NCI-H2171 treated with DMSO at 0.1 percent for 48 hours (cell line): Measurements from ENCODE around the gene RALGPS1.
A peak's percentile ranks its signal among the peaks of the same experiment; 100 is the strongest.

Source experiments
- DNase-seq: peaks from one replicate; lab custom pipeline; 2025; lab: John Stamatoyannopoulos, UW

RALGPS1 gene

DNA sequence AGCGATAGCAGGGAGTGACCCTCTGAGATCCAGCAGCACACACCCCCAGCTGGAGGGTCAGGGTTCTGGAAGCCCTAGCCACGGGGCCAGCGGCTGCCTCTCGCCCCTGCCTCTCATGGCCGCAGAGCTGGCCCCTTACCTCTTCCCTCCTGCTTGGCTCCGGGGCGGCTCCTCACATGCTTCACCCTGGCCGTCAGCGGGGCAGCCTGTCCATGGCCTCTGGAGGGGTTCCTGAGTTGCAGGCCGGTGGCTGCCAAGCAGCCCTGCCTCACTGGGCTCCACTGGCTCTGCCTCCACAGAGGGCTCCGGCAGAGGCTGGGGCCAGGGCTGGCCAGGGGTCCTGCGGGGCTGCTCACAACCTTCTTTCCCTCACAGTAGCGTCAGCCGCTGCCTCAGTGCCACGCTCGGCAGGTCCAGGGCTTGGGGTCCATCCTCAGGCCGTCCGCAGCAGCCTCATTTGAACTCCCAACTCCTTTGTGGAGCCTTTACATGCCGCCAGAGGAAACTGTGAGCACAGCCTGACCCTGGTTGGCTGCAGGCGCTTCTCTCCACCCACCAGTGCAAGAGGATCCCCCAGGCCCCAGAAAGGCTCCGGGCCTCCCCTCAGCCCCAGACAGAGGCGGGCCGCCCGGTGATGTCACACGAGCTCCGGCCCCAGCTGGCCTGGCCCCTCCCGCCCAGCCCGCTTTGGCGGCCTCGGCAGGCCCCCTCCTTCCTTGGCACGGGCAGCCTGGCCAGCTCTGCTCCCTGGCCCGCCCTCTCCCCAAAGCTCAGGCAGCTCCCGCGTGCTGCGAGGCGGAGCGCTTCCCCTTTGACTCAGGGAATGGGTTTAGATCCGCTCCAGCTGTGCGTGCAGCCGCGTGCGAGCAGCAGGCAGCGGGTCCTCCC, 207.8 kb downstream of the RALGPS1 start, which contains the start of gene ANGPTL2:
Gene ANGPTL2 (minus strand): TSS at position 460 of the 888 bp plus-strand sequence. CDS start 13,904 bp downstream, outside the sequence.
- peak; percentile 94 for DNase-seq

DNA sequence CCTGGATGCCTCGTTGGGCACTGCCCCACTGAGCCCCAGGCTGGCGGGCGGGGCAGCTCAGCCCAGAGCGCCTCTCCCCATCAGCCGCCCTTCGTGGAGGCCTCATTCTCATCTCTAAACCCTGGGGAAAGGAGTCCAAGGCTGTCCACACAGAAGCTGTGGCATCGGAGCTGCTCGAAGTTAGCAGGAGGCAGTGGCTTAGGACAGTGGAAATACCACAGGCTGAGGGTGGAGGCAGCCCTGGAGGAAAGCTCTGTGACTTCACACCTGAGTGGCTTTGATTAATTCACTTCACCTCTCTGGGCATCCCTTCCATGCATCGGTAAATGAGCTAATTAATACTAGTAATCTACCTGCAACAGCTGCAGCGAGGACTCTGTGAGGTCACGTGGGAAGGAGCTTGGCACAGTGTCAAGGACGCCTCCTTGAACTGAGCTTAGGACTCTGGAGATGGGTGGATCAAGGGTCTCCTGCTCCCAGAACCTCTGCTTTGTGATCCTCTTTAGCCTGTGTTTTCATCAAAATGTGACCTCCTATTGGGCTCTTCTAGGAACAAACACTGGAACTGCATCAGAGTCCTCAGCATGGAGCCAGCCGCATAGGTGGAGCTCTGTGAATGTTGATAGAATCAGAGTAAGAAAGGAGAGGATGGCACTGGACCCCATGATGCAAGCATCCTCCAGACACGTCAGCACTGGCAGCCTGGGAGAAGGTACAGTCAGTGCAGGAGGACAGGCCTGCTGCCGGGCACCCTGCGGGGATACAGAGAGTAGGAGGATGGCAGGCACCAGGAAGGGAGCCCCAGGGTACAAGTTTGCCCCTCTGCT, 208.7 kb downstream of the RALGPS1 start:
- peak; percentile 97 for DNase-seq

DNA sequence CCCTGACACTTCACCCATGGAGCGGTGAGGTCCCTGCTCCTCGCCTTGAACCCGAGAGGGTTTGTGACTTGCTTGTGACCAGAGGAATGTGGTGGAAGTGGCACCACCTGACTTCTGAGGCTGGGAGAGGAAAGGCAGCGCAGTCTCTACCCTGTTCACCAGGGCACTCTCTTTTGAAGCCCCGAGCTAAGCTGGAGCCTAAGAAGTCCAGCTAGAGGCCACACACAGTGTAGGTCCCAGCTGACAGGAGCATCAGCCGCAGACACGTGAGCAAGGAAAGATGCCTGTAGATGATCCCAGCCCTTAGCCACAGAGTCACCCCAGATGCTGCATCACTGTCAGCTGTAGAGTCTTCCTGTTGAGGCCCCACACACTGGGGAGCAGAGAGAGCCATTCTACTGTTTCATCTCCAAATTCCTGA, 209.5 kb downstream of the RALGPS1 start:
- no peak for DNase-seq

DNA sequence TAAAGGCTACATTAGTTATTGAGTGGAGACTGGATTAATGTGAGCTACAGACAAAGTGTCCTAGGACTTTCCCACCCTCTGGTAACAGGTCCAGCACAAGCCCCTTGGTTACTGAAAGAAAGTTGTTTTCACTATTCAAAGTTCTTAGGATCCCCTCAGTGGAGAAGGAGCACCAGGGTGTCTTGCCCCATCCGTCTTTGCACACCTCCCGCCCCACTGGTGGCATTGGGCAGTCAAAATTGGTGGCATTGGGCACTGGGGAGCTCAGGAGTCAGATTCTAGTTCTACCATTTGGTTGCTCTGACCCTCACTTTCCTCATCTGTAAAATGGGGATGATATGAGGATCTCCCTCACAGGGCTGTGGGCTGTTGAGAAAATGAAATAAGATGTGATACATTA, 210.2 kb downstream of the RALGPS1 start:
- DNase-seq = no peak

DNA sequence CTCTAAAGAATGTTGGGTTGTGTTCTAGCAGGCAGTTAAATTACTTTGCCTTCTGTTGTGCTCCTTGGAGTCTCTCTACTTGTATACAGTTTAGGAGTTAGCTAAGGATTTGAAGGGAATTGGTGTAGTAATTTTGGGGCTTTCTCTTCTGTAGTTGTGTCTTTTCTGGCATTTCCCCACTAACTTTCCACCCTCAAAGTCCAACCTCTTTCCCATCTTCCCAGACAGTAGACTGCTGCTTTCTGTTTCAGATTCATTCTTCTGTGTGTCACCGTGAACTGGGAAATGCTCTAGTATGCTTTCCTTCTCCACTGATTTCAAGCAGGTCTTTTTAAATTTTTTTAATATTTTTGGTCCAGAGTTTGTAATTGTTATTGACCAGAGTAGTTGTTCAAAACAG, 212.4 kb downstream of the RALGPS1 start:
- no peak for DNase-seq

DNA sequence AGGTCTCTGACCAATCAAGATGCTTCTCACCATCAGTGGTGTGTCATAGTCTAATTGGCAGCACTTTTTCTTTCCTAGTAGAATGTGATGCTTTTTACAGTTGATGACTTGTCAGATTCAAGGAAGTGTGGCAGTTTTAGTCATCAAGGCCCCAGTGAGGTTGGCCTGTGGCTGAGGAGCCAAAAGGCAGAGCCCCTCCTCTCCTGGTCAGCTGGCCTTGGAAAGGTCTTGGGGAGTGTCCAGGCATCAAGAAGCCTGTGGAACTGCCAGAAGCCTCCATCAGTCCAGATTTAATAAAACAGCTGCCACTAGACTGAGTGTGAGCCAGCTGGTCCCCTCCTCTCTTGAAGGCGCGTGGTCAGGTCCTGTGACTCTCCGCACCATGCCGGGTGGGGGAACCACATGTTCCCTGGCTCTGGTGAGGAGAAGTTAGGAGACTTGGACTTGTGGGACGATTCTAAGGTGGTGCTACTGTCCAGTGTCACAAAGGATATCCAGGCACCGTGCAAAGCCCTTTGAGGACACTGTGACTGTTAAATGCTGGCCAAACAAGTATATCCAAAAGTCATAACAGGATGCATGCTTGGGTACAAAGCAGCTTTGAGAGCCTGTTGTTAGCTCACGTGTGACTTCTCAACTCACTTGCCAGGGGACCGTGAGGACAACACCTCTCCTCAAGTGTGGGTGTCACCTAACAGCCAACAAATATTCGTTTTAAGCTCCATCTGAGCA, 213.9 kb downstream of the RALGPS1 start:
- no peak for DNase-seq

DNA sequence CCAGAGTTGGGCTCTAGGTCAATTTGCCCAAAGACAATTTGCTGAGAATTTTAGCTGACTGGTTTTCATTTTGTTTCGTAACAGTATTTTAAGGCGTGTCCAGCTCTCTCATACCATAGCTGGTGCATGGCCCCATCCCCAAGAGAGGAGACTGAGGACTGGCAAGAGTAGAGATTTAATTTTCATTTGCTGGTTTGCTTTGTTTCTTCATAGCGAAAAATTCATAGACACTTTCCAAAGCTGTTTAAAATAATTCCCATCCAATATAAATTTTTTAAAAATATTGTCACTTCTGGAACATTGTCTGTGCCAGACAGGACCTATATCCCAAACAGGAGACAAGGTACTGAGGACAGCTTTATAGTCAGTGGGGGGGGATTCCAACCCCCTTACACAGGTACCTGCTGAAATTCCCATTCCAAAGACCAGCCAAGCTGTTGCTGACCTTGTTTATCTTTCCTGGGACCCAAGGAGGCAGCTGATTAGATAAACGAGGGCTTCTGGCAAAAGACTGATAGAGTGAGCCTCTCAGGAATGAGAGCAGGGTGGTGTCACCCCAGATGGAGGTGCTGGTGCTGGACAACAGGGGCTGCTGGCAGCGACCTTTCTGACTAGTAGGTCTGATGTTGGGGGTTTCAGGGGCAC, 214.6 kb downstream of the RALGPS1 start:
- DNase-seq = no peak

DNA sequence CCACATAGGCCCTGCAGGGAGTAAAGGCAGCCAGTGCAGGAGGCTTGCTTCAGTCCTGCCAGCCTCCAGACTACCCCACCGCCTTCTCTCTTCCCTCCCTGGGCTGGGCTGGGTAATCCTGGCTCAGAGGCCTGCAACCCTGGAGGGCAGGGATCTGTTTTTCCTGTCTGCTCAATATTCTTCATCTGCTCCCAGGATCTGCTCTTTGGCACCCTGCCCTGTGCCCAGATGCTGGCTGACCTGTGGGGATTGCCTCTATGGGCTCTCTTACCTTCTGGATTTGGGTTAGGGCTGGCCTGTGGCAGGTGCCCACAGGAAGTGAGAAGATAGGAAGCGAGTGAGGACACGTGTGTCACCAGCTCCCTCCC, 215.1 kb downstream of the RALGPS1 start:
- peak; percentile 45 for DNase-seq

DNA sequence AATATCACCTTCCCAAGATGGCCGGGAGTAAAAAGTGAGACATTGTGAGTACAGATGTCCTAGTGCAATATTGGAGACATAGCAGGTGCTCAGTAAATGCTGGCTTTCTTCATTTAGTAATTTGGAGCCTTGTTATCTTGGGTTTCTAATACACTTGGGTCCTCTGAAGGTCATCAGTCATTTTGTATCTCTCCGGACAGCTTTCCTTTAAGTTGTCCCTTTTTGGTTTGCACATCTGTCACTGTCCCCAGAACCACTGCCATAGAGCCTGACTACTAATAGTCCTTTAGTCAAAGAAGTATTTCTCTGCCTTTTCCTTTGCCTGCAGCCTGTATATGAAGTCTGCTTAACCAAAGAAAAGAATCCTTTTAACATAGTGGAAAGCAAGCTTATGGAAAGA, 215.7 kb downstream of the RALGPS1 start:
- DNase-seq = peak; percentile 39

DNA sequence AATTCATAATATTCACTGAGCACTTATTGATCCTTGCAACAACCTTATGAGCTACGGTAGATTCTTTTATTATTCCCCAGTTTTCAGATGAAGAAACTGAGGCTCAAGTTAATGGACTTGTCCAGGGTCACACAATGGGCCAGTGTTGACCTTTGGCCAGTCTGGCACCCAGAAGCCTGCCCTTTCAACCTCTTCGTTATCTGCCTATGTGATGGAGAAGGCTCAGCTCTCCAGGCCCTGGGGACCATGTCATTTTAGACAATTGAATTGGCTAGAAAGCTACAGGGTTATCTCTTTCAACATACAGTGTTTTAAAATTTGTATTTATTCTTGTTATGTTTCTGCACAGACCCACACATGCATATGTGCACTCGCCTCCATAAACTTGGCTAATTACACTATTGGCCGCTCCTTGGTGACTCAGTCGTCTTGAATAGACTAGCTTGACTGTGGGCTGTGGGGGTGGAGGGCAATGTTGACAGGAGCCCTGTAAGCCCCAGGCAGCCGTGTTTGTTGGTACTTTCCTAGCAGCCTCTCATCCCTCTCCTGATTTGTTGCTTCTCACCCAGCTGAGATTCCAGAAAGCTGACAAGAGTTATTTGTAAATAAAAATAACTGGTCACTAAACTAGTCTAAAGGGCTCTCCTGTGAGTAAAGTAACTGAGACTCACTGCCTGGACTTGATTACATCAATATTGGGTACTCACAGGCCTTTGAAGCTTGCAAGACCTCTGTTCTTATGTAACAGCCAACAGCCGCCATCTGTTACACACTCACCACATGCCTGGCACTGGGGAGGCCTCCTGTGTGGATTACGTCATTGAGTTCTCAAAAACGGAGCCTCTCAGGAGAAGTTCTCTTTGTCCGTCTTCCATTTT, 216.3 kb downstream of the RALGPS1 start:
- DNase-seq = peak; percentile 99

DNA sequence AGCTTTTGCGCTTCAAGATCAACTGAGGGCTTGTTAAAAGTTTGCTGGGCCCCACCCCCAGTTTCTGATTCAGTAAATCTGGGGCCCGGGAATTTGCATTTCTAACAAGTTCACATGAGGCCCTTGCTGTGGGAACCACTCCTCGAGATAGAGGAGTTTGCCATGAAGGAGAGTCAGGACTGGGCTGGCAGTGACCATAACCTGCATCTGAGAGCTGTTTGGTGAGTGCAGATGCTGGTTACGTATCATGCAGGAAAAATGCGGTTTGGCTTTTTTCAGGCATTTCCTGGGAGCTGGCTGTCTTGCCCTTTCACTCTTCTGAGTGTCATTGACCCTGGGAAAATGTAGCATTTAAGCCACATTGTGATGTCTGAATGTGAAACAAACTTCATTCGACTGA, 217.3 kb downstream of the RALGPS1 start:
- DNase-seq = no peak

DNA sequence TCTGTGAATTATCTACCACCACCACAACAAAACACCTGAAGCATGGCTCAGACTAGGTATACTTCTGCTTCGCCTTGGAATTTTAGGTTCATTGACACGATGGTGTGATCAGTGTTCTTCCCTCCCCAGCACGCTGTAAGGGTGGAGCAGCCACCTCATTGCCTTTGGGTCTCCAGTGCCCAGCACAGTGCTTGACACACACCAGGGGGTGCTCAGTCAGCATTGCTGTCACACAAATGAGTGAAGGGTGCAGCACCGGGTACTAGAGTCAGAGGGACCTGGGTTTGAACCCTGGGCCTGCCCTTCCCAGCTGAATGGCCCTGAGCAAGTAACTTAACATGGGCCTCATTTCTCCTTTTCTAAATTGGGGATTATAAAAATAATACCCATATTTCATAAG, 217.8 kb downstream of the RALGPS1 start:
- no peak for DNase-seq

DNA sequence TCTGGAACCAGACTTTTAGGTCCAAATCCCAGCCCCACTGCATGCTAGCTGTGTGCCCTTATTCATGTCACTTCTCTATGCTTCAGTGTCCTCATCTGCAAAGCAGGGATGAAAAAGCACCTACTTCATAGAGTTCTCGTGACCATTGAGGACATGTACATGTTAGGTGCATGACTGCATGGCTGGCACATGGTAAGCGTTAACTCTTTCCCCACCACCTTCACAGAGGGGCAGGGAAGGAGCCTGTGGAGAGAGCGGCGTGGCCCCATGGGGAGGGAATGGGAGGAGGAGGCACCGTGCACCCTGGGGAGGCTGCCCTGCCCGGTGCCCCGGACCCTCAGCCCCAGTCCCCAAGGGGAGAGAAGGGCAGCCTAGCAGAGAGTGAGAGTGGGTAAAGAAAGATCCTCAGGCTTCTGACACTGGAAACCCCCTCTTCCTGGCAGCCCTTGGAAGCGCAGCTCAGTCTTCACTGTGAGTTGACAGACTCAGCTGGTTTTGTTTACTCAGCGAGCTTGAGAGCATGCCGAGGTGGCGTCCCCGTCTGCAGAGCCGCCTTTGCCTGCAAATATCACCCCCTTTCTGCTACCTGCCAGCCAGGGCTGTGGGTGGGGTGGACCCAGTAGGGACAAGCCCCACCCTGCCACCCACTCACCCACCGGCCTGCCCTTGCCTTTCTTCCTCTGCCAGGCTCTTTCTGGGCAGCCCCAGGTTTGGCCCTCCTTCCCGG, 218.5 kb downstream of the RALGPS1 start:
- peak; percentile 90 for DNase-seq

DNA sequence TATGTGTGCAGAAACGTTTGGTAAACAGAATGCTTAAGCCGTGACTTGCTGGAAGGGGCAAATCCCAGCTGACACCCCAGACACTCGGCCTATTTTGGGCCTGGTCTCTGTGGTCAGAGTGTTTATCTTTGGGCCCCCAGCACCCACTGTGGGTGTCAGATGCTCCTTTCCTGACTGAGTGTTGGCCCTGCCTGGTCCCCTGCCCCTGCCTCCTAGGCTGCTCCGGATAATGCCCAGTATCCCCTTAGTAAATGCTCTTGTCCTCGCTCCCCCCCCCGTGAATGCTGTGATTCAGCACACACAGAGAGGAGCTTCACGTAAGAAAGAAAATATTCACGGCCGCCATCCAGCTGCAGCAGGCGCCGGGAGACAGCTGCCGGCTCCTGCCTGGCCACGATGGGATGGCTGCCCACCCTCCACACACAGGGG, 219.2 kb downstream of the RALGPS1 start:
- DNase-seq = peak; percentile 65

DNA sequence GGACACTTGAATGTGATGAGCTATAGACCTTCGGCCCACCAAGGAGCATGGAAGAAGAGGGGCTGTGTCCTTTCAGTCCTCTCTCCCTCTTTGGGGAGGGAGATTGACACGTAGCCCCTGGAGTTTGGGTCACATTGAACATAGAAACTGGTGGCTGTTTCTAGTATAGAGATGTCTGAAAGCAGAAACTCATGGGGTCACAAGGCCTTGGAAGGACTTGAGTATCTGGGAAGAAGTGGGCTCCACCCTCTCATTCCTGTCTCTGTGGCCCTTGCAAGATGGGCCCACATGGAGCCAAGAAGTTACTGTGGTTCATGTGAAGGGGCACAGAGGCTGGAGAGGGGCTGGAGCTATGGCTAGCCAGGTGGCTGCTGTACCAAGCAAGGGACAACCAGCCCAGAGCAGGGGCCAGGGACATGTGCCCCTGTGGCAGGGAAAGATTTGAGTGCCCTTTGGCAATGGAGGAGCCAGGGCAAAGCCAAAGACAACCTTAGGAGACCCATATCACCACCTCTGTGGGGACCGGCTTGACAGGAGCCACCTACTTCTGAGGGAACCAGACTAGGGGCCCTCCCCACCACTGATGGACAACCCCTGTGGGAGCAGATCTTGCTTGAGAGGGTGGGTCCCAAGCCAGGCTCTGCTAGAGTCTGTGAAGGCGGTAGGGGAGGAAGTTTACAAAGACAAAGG, 220.6 kb downstream of the RALGPS1 start:
- no peak for DNase-seq

DNA sequence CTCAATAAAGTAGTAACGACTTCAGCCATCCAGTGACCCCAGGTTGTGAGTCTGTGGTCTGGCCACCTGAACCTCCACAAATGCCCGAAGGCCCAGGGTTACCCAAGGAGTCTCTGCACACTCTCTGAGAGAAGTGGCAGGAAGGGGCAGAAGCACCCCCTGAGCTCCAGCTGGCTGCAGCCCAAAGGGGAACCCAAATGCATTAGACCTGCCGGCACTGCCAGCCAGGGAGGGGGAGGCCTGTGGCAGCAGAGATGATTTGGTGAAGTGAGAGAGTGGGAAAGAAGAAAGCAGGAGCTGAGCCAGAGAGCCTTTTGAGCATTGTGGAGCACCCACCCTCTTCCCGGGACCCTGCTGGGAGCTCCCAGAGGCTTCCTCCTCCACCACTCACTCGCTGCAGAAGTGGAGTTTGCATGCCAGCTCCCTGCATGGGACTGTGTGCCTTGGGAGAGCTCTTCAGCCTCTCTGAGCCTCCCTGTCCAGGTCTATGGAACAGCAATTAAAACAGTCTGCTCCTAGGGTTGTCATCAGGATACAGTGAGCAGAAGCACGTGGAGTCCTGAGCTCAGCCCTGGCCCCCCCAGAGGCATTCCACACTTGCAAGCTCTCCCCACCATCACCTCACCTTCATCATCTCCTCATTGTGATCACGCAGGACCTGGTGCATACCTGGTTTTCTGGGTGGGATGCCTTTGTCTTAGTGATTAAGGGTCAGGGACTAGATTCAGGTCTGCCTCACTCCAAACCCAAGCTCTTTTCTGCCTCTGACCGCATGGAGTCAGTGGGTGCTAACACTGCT, 221.7 kb downstream of the RALGPS1 start:
- no peak for DNase-seq

DNA sequence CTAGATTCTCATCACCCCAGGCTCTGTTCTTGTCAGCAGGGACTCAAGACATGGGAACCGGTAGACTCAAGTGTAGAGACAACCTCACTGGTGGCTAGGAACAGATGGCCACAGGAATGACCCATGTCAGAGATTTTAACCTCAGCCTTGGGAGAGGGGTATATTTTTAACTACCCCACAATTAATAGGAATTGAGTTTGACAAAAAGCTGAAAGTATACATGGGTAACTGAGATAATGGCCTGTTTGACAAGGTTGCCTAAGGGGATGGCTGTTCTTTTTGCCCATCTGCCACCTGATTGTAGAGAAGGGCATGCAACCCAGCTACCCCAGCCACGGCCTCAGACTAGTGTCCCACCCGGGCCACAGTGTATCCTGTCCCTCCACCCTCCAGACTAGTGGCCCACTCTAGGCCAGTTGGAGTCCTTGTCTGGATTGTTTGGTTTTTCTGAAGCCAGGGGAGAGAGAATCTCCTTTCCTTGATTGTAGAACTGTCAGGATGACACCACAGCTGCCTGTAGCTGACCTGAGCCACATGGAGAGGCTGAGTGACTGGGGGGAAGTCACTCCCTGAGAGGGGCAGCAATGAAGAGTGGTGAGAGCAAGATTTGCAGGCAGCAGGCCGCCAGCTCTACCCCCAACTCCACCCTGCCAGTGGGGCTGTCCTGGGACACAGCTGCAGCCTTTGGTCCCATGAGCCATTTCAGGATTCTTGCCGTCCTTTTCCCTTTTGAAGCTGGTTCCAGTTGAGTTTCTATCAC, 222.5 kb downstream of the RALGPS1 start:
- DNase-seq = no peak
